Right lobe of liver (tissue), 4 donors: ENCODE measurements around the gene RAB36.

Experiments used
- POLR2A ChIP-seq: fragments of 450-650 bp; IDR thresholded peaks from one replicate; pipeline ENCODE4 v1.6.1; 2017; ENCODE audit warnings: antibody characterized with exemption, mild to moderate bottlenecking
- TF ChIP-seq, protein P1 (sequence below), 4 donors: fragments of 200-600 bp in 3 of 4; fragments of 450-650 bp in 1 of 4; IDR thresholded peaks; one replicate each; pipeline versions ENCODE4 v1.5.1 to v1.8.0; 2016 to 2022; ENCODE audit warnings: antibody characterized with exemption in 4 of 4, mild to moderate bottlenecking in 2 of 4
- donor health status: DM: no; HTN: no; CAD: no.
- donor health status: DM: no; HTN: no; CAD: no.
- donor health status: DM: no; HTN: yes; CAD: no.

- TF ChIP-seq, protein P1, sequence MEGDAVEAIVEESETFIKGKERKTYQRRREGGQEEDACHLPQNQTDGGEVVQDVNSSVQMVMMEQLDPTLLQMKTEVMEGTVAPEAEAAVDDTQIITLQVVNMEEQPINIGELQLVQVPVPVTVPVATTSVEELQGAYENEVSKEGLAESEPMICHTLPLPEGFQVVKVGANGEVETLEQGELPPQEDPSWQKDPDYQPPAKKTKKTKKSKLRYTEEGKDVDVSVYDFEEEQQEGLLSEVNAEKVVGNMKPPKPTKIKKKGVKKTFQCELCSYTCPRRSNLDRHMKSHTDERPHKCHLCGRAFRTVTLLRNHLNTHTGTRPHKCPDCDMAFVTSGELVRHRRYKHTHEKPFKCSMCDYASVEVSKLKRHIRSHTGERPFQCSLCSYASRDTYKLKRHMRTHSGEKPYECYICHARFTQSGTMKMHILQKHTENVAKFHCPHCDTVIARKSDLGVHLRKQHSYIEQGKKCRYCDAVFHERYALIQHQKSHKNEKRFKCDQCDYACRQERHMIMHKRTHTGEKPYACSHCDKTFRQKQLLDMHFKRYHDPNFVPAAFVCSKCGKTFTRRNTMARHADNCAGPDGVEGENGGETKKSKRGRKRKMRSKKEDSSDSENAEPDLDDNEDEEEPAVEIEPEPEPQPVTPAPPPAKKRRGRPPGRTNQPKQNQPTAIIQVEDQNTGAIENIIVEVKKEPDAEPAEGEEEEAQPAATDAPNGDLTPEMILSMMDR (IDR thresholded peaks at IDR 0.05): no peak
- no peak for TF ChIP-seq POLR2A
Observed at GRCh38 chr22:23127055-23127756, 18.1 kb upstream of the RAB36 start.
